Neural cell (in vitro differentiated cells): ENCODE data around the gene IFT81.

ENCODE experiments used
- EP300 ChIP-seq: fragments of 450-650 bp; conservative IDR thresholded peaks from 2 replicates; pipeline ENCODE4 v1.6.1; 2014; ENCODE audit warnings: antibody characterized with exemption, mild to moderate bottlenecking, moderate library complexity; ENCODE audit not compliant: poor library complexity, severe bottlenecking
- EZH2 ChIP-seq: fragments of 200-600, 300-800 bp; shearing (Covaris generic), sonication (generic); IDR thresholded peaks from 2 replicates; pipeline ENCODE4 v1.6.1; 2014; ENCODE audit warnings: antibody characterized with exemption, low read length, borderline replicate concordance, mild to moderate bottlenecking; ENCODE audit not compliant: insufficient read depth, poor library complexity, severe bottlenecking
- POLR2AphosphoS5 ChIP-seq: IDR thresholded peaks from 2 replicates; pipeline ENCODE4 v1.6.1; 2012
- REST ChIP-seq: IDR thresholded peaks from 2 replicates; pipeline ENCODE4 v1.6.1; 2012; ENCODE audit warnings: borderline replicate concordance
- SMC3 ChIP-seq: fragments of 450-650 bp; conservative IDR thresholded peaks from 2 replicates; pipeline ENCODE4 v1.6.1; 2014; ENCODE audit warnings: antibody characterized with exemption, mild to moderate bottlenecking, moderate library complexity; ENCODE audit not compliant: poor library complexity
- TAF1 ChIP-seq: IDR thresholded peaks from 2 replicates; pipeline ENCODE4 v1.6.1; 2012; ENCODE audit warnings: low read depth
- TF ChIP-seq, protein P1 (sequence below): fragments of 450-650 bp; IDR thresholded peaks from 2 replicates; pipeline ENCODE4 v1.5.1; 2014; ENCODE audit warnings: antibody characterized with exemption, mild to moderate bottlenecking, moderate library complexity; ENCODE audit not compliant: poor library complexity, severe bottlenecking

DNA sequence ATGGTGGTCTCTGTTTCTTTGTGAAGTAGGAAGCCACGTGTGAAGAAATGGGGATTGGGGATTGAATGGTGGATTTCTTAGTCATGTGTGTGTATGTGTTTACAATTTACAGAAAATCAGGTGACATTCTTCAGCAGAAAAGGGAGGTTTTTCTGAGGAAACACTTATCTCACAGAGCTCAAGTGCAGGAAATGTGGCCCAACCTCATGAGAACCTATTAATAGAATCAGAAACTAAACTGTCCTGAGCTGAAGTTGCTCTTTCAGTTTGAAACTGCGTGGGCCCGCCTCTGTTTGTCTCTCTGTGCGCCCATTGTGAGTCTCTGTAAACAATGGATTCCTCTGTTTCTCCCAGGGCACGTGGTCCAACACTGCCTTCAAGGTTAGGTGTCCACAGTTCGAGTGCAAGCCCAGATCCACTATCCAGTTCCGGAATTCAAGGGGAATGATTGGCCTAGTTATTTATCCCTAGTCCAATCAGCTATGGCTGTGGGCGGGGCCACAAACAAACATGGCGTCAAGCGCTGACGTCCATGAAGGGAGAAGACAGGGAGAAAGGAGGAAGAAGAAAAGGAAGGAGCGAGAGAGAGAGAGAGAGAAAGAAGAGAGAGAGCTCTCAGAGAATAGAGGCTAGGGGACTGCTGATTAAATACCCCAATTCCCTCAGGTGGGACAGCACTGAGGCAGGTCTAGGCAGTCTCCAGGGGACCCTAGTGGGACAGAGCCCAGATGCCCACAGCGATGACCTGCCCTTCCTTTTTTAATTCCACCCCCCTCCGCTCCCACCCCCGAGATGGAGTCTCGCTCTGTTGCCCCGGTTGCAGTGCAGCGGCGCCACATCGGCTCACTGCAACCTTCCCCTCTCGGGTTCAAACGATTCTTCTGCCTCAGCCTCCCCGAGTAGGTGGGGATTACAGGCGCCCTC lies 44.4 kb upstream of the IFT81 start:
- TF ChIP-seq, protein P1, sequence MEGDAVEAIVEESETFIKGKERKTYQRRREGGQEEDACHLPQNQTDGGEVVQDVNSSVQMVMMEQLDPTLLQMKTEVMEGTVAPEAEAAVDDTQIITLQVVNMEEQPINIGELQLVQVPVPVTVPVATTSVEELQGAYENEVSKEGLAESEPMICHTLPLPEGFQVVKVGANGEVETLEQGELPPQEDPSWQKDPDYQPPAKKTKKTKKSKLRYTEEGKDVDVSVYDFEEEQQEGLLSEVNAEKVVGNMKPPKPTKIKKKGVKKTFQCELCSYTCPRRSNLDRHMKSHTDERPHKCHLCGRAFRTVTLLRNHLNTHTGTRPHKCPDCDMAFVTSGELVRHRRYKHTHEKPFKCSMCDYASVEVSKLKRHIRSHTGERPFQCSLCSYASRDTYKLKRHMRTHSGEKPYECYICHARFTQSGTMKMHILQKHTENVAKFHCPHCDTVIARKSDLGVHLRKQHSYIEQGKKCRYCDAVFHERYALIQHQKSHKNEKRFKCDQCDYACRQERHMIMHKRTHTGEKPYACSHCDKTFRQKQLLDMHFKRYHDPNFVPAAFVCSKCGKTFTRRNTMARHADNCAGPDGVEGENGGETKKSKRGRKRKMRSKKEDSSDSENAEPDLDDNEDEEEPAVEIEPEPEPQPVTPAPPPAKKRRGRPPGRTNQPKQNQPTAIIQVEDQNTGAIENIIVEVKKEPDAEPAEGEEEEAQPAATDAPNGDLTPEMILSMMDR, result no peak
- TF ChIP-seq REST (no peak), EZH2 (no peak), SMC3 (no peak), EP300 (no peak), TAF1 (no peak), POLR2AphosphoS5 (no peak)
